ENCODE data around the gene RIPOR3. TPM values are rescaled to one million over a fixed set of nuclear protein-coding genes. Genes with fewer than 3 reads are reported as not detected.

Gene RIPOR3
- total and polyA plus RNA-seq, 12 donors, result 1.6 to 50.2 (median 3.3) TPM

DNA sequence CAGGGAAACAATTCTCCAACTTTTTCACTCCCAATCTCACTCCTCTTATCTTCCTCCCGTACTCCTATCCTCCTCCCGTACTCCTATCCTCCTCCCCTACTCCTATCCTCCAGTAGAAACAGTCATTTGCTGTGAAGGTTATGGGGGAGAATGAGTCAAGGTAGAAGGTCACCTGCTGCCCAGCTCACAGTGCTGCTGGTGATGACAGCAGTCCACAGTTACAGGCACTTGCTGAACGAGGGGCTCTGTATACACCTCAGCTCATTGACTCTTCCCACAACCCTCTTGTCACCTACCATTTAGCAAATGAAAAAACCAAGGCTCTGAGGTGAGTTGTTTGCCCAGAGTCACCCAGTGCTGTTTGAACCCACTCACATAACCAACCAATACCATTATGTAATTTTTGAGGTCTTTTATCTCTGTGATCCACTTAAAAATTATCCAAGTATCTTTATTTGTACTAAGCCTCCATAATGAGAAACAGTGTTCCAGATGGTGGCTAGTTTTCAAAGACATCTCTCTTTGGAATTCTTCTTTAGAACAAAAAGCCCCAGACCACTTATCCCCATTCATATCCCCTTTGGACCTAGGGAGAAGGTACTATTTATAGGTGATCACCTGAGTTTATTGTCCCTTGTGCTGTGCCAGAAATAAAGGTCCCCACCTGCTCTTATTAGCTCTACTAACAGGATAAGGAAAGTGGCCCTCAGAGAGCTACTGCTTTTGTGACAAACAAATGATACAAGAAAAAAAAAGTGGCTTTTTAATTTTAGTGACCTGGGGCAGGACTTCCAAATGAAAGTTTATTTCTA lies 128.0 kb downstream of the RIPOR3 start:
- DNase-seq (no peak), ATAC-seq (peak in 1 of 8 donors; percentile 20)
- H3K36me3 ChIP-seq, result peaks cover 0 to 78% (median 4%) of the 10 kb centered on the region in 9 donors
- peaks cover 0 to 69% (median 38%) of the 10 kb centered on the region in 9 donors for H3K4me1 ChIP-seq
- TF ChIP-seq, protein P1, sequence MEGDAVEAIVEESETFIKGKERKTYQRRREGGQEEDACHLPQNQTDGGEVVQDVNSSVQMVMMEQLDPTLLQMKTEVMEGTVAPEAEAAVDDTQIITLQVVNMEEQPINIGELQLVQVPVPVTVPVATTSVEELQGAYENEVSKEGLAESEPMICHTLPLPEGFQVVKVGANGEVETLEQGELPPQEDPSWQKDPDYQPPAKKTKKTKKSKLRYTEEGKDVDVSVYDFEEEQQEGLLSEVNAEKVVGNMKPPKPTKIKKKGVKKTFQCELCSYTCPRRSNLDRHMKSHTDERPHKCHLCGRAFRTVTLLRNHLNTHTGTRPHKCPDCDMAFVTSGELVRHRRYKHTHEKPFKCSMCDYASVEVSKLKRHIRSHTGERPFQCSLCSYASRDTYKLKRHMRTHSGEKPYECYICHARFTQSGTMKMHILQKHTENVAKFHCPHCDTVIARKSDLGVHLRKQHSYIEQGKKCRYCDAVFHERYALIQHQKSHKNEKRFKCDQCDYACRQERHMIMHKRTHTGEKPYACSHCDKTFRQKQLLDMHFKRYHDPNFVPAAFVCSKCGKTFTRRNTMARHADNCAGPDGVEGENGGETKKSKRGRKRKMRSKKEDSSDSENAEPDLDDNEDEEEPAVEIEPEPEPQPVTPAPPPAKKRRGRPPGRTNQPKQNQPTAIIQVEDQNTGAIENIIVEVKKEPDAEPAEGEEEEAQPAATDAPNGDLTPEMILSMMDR (IDR thresholded peaks at IDR 0.05), result no peak
- no peak overlapping the region for H3K4me3 ChIP-seq
- 64 to 75% methylated on average over 3 of the region's 3 CpGs for WGBS, 2 donors
- H3K27ac ChIP-seq, result peak overlapping the region in 2 of 10 donors; percentile 31 to 62
- no peaks in the 10 kb centered on the region for H3K9me3 ChIP-seq
- intact Hi-C loops (cut with DNase I), result loop anchor here in 2 of 10 donors (5.0 kb wide), 2 partner anchors 46 to 51 kb away; partner anchors contain the start of gene PTPN1 (in 1 of the 2)
- no peaks in the 10 kb centered on the region for H3K27me3 ChIP-seq

GRCh38 chr20:50562262-50562701 lies 129.1 kb downstream of the RIPOR3 start:
- intact Hi-C loops (cut with DNase I), result loop anchor here in 2 of 10 donors (5.0 kb wide), 2 partner anchors 45 to 50 kb away; partner anchors contain the start of gene PTPN1 (in 1 of the 2)
- WGBS, 2 donors, result 75 to 86% methylated on average over 7 of the region's 7 CpGs
- peak overlapping the region in 5 of 10 donors; percentile 21 to 62 (median 31) for H3K27ac ChIP-seq
- peaks cover 0 to 68% (median 4%) of the 10 kb centered on the region in 9 donors for H3K36me3 ChIP-seq
- H3K4me3 ChIP-seq, result no peak overlapping the region
- DNase-seq, result no peak
- H3K4me1 ChIP-seq, result peaks cover 0 to 70% (median 38%) of the 10 kb centered on the region in 9 donors
- H3K9me3 ChIP-seq, result no peaks in the 10 kb centered on the region
- TF ChIP-seq, protein P1 (IDR thresholded peaks at IDR 0.05), result no peak
- ATAC-seq, result peak in 7 of 8 donors; percentile 28 to 66 (median 51)
- no peaks in the 10 kb centered on the region for H3K27me3 ChIP-seq

DNA sequence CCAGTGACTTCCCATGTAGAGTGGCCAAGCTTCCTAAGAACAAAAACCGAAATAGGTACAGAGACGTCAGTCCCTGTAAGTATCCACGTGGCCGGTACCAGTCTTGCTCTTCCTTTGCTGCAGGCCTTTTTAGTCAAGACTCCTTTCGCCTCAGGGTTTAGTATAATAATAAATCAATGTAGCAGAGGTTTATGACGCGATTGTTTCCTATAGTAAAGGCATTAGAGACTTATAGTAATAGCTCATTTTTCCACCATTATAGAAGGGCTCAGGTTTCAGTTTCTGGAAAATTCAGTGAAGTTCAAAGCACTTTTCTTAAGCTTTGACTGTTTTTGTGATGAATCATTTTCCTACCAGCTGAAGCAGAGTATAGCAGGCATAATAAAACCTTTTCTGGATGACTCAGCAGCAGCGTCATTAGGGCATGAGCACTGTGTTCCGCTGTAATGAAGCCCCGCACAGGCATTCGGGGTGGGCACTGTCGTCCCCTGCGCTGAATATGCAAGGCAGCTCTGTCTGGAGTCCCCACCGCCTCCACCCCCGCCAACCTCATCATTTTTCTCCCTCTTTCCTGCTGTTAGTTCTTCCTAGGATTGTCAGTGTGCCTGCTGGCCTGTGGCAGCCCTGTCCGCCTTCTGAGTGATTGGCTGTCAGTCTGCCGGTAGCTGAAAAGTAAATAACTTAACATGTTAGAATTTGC lies 129.8 kb downstream of the RIPOR3 start:
- intact Hi-C loops (cut with DNase I), result loop anchor here in 2 of 10 donors (5.0 kb wide), 2 partner anchors 44 to 49 kb away; partner anchors contain the start of gene PTPN1 (in 1 of the 2)
- peak overlapping the region in 4 of 10 donors; percentile 21 to 62 (median 34) for H3K27ac ChIP-seq
- no peak for DNase-seq
- peaks cover 0 to 60% (median 4%) of the 10 kb centered on the region in 9 donors for H3K36me3 ChIP-seq
- TF ChIP-seq, protein P1 (IDR thresholded peaks at IDR 0.05), result no peak
- H3K9me3 ChIP-seq, result no peaks in the 10 kb centered on the region
- H3K4me3 ChIP-seq, result no peak overlapping the region
- H3K4me1 ChIP-seq, result peaks cover 0 to 68% (median 38%) of the 10 kb centered on the region in 9 donors
- no peaks in the 10 kb centered on the region for H3K27me3 ChIP-seq
- 92 to 93% methylated on average over 17 of the region's 17 CpGs for WGBS, 2 donors
- ATAC-seq, result no peak

GRCh38 chr20:50560867-50561266 lies 130.5 kb downstream of the RIPOR3 start:
- peaks cover 0 to 66% (median 39%) of the 10 kb centered on the region in 9 donors for H3K4me1 ChIP-seq
- TF ChIP-seq, protein P1 (IDR thresholded peaks at IDR 0.05), result no peak
- intact Hi-C loops (cut with DNase I), result loop anchor here in 2 of 10 donors (5.0 kb wide), 2 partner anchors 44 to 49 kb away; partner anchors contain the start of gene PTPN1 (in 1 of the 2)
- ATAC-seq (no peak), DNase-seq (no peak)
- 81 to 84% methylated on average over 5 of the region's 5 CpGs for WGBS, 2 donors
- H3K36me3 ChIP-seq, result peaks cover 0 to 54% (median 4%) of the 10 kb centered on the region in 9 donors
- peak overlapping the region in 1 of 10 donors; percentile 38 for H3K27ac ChIP-seq
- no peak overlapping the region for H3K4me3 ChIP-seq
- no peaks in the 10 kb centered on the region for H3K9me3 ChIP-seq
- H3K27me3 ChIP-seq, result no peaks in the 10 kb centered on the region
